HepG2 (cell line): ENCODE measurements around the gene NXPE1. TPM values are rescaled to one million over a fixed set of nuclear protein-coding genes. Genes with fewer than 3 reads are reported as not detected.

ENCODE experiments used
- ATAC-seq: fragments of 200-7000 bp; cut with Tn5 transposase; 3 replicates; pipeline ENCODE4 v1.9.1; 2020; ENCODE audit warnings: mild to moderate bottlenecking, moderate library complexity
- BruUV-seq: library from RNA; stranded (reverse); fragments of 400-500 nt; replicated peaks from 2 replicates; lab custom pipeline; 2021; lab: Mats Ljungman, UMichigan
- CTCF ChIA-PET: fragments of 300-600 bp; formaldehyde crosslinking; extraction: SDS; loops from one replicate; lab custom pipeline; 2021; ENCODE audit warnings: low total read pairs, inconsistent platforms, low intra/inter-chr PET ratio; lab: Yijun Ruan, JAX
- POLR2A ChIA-PET: fragments of 350-600 bp; sonication (Branson Sonifier 250); formaldehyde crosslinking; loops from one replicate; lab custom pipeline; 2020; ENCODE audit warnings: antibody characterized with exemption, inconsistent platforms; lab: Yijun Ruan, JAX
- DNase-seq: peaks from one replicate; pipeline ENCODE4 v3.0.0-alpha.2; 2015; ENCODE audit warnings: low spot score
- FAIRE-seq: peaks from 3 replicates; lab custom pipeline; 2011; peaks lifted over from hg19 to GRCh38; lab: Jason Lieb, UNC
- H2AFZ ChIP-seq: one replicate; pipeline ENCODE4 v1.6.1; 2011; ENCODE audit warnings: low read length, inconsistent platforms
- H3K27ac ChIP-seq: fragments of 300-600 bp; 3 replicates; pipeline ENCODE4 v1.8.0; 2011; ENCODE audit warnings: mixed run types, mild to moderate bottlenecking, mixed read lengths, low read length, inconsistent platforms; ENCODE audit not compliant: insufficient read depth; ENCODE audit errors: extremely low read length
- H3K27me3 ChIP-seq, 2 experiments: fragments of 200-600 bp in 1 of 2; 2 replicates in 1 of 2; 3 replicates in 1 of 2; pipeline versions ENCODE4 v1.6.0 to v1.8.0; 2011; ENCODE audit warnings: low read length in 2 of 2, mild to moderate bottlenecking in 2 of 2, moderate library complexity in 2 of 2, inconsistent platforms in 1 of 2; ENCODE audit not compliant: insufficient read depth in 2 of 2, control insufficient read depth in 1 of 2
- H3K36me3 ChIP-seq, 2 experiments: fragments of 200-600 bp in 1 of 2; replicated peaks in 1 of 2; 2 replicates in 1 of 2; 3 replicates in 1 of 2; pipeline versions ENCODE4 v1.5.1 to v1.8.0; 2011; ENCODE audit warnings: low read length in 2 of 2, inconsistent platforms in 1 of 2; ENCODE audit not compliant: insufficient read depth in 2 of 2, control insufficient read depth in 1 of 2
- H3K4me1 ChIP-seq: 2 replicates; pipeline ENCODE4 v1.5.1; 2012; ENCODE audit warnings: low read length, inconsistent platforms; ENCODE audit not compliant: insufficient read depth
- H3K4me2 ChIP-seq: 2 replicates; pipeline ENCODE4 v1.6.0; 2011; ENCODE audit warnings: low read depth, low read length, inconsistent platforms
- H3K4me3 ChIP-seq, 3 experiments: fragments of 200-600 bp in 1 of 3; sonication (generic), shearing (Covaris generic) in 1 of 3; replicated peaks in 1 of 3; 2 replicates each; pipeline ENCODE4 v1.5.1; 2011 to 2016; ENCODE audit warnings: low read length in 3 of 3, inconsistent platforms in 2 of 3, low read depth in 2 of 3, mild to moderate bottlenecking in 2 of 3, control low read depth in 1 of 3, mixed read lengths in 1 of 3; ENCODE audit not compliant: insufficient read depth in 1 of 3
- H3K79me2 ChIP-seq: one replicate; pipeline ENCODE4 v1.6.1; 2011; ENCODE audit warnings: low read length, inconsistent platforms; ENCODE audit not compliant: insufficient read depth
- H3K9ac ChIP-seq: 2 replicates; pipeline ENCODE4 v1.6.0; 2011; ENCODE audit warnings: mild to moderate bottlenecking, low read depth, low read length, inconsistent platforms; ENCODE audit not compliant: insufficient read depth
- H3K9me3 ChIP-seq: 2 replicates; pipeline ENCODE4 v1.5.1; 2012; ENCODE audit warnings: mild to moderate bottlenecking, low read length
- H4K20me1 ChIP-seq: 2 replicates; pipeline ENCODE4 v1.6.0; 2011; ENCODE audit warnings: inconsistent platforms, mild to moderate bottlenecking, low read length, moderate library complexity; ENCODE audit not compliant: insufficient read depth
- AKAP8 ChIP-seq: sonication (generic); formaldehyde crosslinking; IDR thresholded peaks from 2 replicates; pipeline ENCODE4 v1.5.1; 2020; ENCODE audit warnings: mild to moderate bottlenecking, missing genetic modification reagents
- ARNTL ChIP-seq: sonication (generic); formaldehyde crosslinking; IDR thresholded peaks from 2 replicates; pipeline ENCODE4 v1.4.0; 2020; ENCODE audit warnings: mild to moderate bottlenecking, missing genetic modification reagents
- BHLHE40 ChIP-seq: IDR thresholded peaks from 2 replicates; pipeline ENCODE4 v1.6.1; 2011; ENCODE audit warnings: low read length, improper control_type of control experiment
- EHMT2 ChIP-seq: fragments of 200-600 bp; sonication (generic); IDR thresholded peaks from 2 replicates; pipeline ENCODE4 v1.7.0; 2017; ENCODE audit warnings: antibody characterized with exemption, low read depth, low read length, borderline replicate concordance
- FOXC1 ChIP-seq: sonication (generic); formaldehyde crosslinking; IDR thresholded peaks from 2 replicates; pipeline ENCODE4 v1.8.0; 2022; ENCODE audit warnings: mild to moderate bottlenecking, missing genetic modification reagents, borderline replicate concordance
- FOXO1 ChIP-seq: sonication (generic); formaldehyde crosslinking; IDR thresholded peaks from 2 replicates; pipeline ENCODE4 v1.4.0; 2020; ENCODE audit warnings: missing genetic modification reagents
- NR1H2 ChIP-seq: sonication (generic); formaldehyde crosslinking; IDR thresholded peaks from 2 replicates; pipeline ENCODE4 v1.8.1; 2022; ENCODE audit warnings: low read depth, missing genetic modification reagents, borderline replicate concordance
- POLR2AphosphoS2 ChIP-seq: IDR thresholded peaks from 2 replicates; pipeline ENCODE4 v1.6.1; 2011; ENCODE audit warnings: low read depth, low read length, improper control_type of control experiment
- U2AF1 ChIP-seq: fragments of 200-400 bp; formaldehyde crosslinking; optimal IDR thresholded peaks from 2 replicates; pipeline ENCODE3; 2017; ENCODE audit warnings: mild to moderate bottlenecking, low read depth, low read length
- ZNF24 ChIP-seq: fragments of 450-650 bp; IDR thresholded peaks from 2 replicates; pipeline ENCODE4 v1.6.1; 2017; ENCODE audit warnings: antibody characterized with exemption, mild to moderate bottlenecking
- ZNF256 ChIP-seq: sonication (generic); formaldehyde crosslinking; conservative IDR thresholded peaks from 2 replicates; pipeline ENCODE4 v1.4.0; 2020; ENCODE audit warnings: missing genetic modification reagents
- ZNF264 ChIP-seq: sonication (generic); formaldehyde crosslinking; IDR thresholded peaks from 2 replicates; pipeline ENCODE4 v1.4.0; 2020; ENCODE audit warnings: missing genetic modification reagents
- ZNF326 ChIP-seq: sonication (generic); formaldehyde crosslinking; IDR thresholded peaks from 2 replicates; pipeline ENCODE4 v1.4.0; 2020; ENCODE audit warnings: missing genetic modification reagents, borderline replicate concordance
- ZNF331 ChIP-seq: sonication (generic); formaldehyde crosslinking; IDR thresholded peaks from 2 replicates; pipeline ENCODE4 v1.4.0; 2020; ENCODE audit warnings: missing genetic modification reagents
- ZNF567 ChIP-seq: sonication (generic); formaldehyde crosslinking; IDR thresholded peaks from 2 replicates; pipeline ENCODE4 v1.8.1; 2023; ENCODE audit warnings: mild to moderate bottlenecking, missing genetic modification reagents, borderline replicate concordance
- WGBS: methylation state at CpG from one replicate; pipeline ENCODE4 v1.1.6; 2017; ENCODE audit warnings: low lambda C conversion rate; 5-methylcytosine and 5-hydroxymethylcytosine counted together
- in situ Hi-C: cut with HindIII; loops from 2 replicates; pipeline ENCODE4 v1.10.0; 2017; ENCODE audit warnings: low pct_unique_long_range_greater_than_20kb; ENCODE audit not compliant: extremely low pct_ligation_motif_present
- intact Hi-C: fragments of 100-400 bp; cut with micrococcal nuclease; formaldehyde crosslinking; loops from one replicate; pipeline ENCODE4 v1.10.0; 2022; ENCODE audit not compliant: unreplicated experiment
- polyA plus RNA-seq, 8 experiments: library from polyadenylated mRNA; depleted of rRNA in 3 of 8; stranded (reverse) in 7 of 8; unstranded in 1 of 8; fragments of >200 nt; fragmentation: Illumina TruSeq in 4 of 8; extraction: Trizol in 4 of 8; gene quantifications; 2 replicates each; pipeline versions ENCODE4 v1.2.1 to v1.2.3, GENCODE V29; 2011 to 2016; ENCODE audit warnings: low read depth in 4 of 8, missing spikeins in 1 of 8, mixed read lengths in 1 of 8; ENCODE audit not compliant: insufficient read depth in 1 of 8
- total RNA-seq, 5 experiments: library from RNA; depleted of rRNA; stranded (reverse); fragments of >200 nt; fragmentation: Illumina TruSeq; extraction: Trizol; gene quantifications; 2 replicates each; pipeline ENCODE4 v1.2.3, GENCODE V29; 2016; ENCODE audit warnings: low read depth in 1 of 5
- TF ChIP-seq, protein P1 (sequence below): sonication (generic); formaldehyde crosslinking; IDR thresholded peaks from 2 replicates; pipeline ENCODE4 v1.5.1; 2020; ENCODE audit warnings: missing genetic modification reagents, mild to moderate bottlenecking, borderline replicate concordance
- TF ChIP-seq, protein P2 (sequence below): IDR thresholded peaks from 2 replicates; pipeline ENCODE4 v1.6.1; 2016; ENCODE audit warnings: missing biosample characterization, missing genetic modification reagents, low read depth
- TF ChIP-seq, protein P3 (sequence below): sonication (generic); formaldehyde crosslinking; IDR thresholded peaks from 2 replicates; pipeline ENCODE4 v1.9.0; 2021; ENCODE audit warnings: missing genetic modification reagents, mild to moderate bottlenecking, borderline replicate concordance
- TF ChIP-seq, protein P4 (sequence below): sonication (generic); formaldehyde crosslinking; IDR thresholded peaks from 2 replicates; pipeline ENCODE4 v1.8.1; 2023; ENCODE audit warnings: mild to moderate bottlenecking, inconsistent platforms, moderate library complexity, missing genetic modification reagents, borderline replicate concordance

Gene NXPE1
- total and polyA plus RNA-seq, 2 of the 13 experiments (the other 11 are each of a cell fraction or from before 2014, with no cell fraction given), result not detected

DNA sequence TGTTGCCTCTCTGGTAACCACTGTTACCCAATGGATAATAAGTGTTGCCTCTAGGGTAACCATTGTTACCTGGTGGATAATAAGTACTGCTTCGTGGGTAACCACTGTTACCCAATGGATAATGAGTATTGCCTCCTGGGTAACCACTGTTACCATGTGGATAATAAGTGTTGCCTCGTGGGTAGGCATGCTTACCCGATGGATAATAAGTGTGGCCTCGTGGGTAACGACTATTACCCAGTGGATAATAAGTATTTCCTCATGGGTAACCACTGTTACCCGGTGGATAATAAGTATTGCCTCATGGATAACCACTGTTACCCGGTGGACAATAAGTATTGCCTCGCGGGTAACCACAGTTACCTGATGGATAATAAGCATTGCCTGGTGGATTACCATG is 49.7 kb upstream of the NXPE1 start:
- DNase-seq (no peak), FAIRE-seq (no peak), ATAC-seq (no peak)
- Histone ChIP-seq H3K36me3 (no peaks in the 10 kb centered on the region), H2AFZ (no peak overlapping the region), H3K4me2 (no peak overlapping the region), H3K9me3 (peaks cover 99% of the 10 kb centered on the region), H3K27ac (no peak overlapping the region), H4K20me1 (no peaks in the 10 kb centered on the region), H3K4me3 (no peak overlapping the region), H3K27me3 (no peaks in the 10 kb centered on the region), H3K79me2 (no peaks in the 10 kb centered on the region), H3K4me1 (no peaks in the 10 kb centered on the region), H3K9ac (no peak overlapping the region)
- in situ Hi-C loops (no loop called here), intact Hi-C loops (no loop called here)
- ChIA-PET POLR2A (no interaction called here), CTCF (no interaction called here)
- TF ChIP-seq, protein P1, sequence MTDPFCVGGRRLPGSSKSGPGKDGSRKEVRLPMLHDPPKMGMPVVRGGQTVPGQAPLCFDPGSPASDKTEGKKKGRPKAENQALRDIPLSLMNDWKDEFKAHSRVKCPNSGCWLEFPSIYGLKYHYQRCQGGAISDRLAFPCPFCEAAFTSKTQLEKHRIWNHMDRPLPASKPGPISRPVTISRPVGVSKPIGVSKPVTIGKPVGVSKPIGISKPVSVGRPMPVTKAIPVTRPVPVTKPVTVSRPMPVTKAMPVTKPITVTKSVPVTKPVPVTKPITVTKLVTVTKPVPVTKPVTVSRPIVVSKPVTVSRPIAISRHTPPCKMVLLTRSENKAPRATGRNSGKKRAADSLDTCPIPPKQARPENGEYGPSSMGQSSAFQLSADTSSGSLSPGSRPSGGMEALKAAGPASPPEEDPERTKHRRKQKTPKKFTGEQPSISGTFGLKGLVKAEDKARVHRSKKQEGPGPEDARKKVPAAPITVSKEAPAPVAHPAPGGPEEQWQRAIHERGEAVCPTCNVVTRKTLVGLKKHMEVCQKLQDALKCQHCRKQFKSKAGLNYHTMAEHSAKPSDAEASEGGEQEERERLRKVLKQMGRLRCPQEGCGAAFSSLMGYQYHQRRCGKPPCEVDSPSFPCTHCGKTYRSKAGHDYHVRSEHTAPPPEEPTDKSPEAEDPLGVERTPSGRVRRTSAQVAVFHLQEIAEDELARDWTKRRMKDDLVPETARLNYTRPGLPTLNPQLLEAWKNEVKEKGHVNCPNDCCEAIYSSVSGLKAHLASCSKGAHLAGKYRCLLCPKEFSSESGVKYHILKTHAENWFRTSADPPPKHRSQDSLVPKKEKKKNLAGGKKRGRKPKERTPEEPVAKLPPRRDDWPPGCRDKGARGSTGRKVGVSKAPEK (CRISPR knock-in tag), result no peak
- TF ChIP-seq POLR2AphosphoS2 (no peak), AKAP8 (no peak), ZNF256 (CRISPR knock-in tag) (no peak), U2AF1 (no peak), EHMT2 (no peak), ZNF331 (CRISPR knock-in tag) (no peak), FOXO1 (CRISPR knock-in tag) (no peak), FOXC1 (CRISPR knock-in tag) (no peak), ZNF326 (CRISPR knock-in tag) (no peak), ARNTL (no peak), ZNF24 (no peak), ZNF567 (CRISPR knock-in tag) (no peak), NR1H2 (CRISPR knock-in tag) (no peak), ZNF264 (CRISPR knock-in tag) (no peak), BHLHE40 (no peak)
- TF ChIP-seq, protein P2, sequence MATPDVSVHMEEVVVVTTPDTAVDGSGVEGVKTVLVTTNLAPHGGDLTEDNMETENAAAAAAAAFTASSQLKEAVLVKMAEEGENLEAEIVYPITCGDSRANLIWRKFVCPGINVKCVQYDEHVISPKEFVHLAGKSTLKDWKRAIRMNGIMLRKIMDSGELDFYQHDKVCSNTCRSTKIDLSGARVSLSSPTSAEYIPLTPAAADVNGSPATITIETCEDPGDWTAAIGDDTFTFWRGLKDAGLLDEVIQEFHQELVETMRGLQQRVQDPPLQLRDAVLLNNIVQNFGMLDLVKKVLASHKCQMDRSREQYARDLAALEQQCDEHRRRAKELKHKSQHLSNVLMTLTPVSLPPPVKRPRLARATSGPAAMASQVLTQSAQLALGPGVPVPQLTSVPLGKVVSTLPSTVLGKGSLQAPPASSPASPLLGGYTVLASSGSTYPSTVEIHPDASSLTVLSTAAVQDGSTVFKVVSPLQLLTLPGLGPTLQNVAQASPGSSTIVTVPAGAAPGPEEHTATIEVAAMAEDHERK (CRISPR knock-in tag), result no peak
- TF ChIP-seq, protein P3, sequence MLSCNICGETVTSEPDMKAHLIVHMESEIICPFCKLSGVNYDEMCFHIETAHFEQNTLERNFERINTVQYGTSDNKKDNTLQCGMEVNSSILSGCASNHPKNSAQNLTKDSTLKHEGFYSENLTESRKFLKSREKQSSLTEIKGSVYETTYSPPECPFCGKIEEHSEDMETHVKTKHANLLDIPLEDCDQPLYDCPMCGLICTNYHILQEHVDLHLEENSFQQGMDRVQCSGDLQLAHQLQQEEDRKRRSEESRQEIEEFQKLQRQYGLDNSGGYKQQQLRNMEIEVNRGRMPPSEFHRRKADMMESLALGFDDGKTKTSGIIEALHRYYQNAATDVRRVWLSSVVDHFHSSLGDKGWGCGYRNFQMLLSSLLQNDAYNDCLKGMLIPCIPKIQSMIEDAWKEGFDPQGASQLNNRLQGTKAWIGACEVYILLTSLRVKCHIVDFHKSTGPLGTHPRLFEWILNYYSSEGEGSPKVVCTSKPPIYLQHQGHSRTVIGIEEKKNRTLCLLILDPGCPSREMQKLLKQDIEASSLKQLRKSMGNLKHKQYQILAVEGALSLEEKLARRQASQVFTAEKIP (CRISPR knock-in tag), result no peak
- TF ChIP-seq, protein P4, sequence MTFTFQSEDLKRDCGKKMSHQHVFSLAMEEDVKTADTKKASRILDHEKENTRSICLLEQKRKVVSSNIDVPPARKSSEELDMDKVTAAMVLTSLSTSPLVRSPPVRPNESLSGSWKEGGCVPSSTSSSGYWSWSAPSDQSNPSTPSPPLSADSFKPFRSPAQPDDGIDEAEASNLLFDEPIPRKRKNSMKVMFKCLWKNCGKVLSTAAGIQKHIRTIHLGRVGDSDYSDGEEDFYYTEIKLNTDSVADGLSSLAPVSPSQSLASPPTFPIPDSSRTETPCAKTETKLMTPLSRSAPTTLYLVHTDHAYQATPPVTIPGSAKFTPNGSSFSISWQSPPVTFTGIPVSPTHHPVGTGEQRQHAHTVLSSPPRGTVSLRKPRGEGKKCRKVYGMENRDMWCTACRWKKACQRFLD, result no peak
- 30% methylated on average over 6 of the region's 9 CpGs for WGBS
- BruUV-seq, result no TSS peak
